ENCODE results near the gene TSPAN2.
"Not testable (repeated sequence)": the region's sequence is repeated elsewhere in the genome, so short reads cannot be mapped to it uniquely, and the experiment has no call there.

The TSPAN2 gene

DNA sequence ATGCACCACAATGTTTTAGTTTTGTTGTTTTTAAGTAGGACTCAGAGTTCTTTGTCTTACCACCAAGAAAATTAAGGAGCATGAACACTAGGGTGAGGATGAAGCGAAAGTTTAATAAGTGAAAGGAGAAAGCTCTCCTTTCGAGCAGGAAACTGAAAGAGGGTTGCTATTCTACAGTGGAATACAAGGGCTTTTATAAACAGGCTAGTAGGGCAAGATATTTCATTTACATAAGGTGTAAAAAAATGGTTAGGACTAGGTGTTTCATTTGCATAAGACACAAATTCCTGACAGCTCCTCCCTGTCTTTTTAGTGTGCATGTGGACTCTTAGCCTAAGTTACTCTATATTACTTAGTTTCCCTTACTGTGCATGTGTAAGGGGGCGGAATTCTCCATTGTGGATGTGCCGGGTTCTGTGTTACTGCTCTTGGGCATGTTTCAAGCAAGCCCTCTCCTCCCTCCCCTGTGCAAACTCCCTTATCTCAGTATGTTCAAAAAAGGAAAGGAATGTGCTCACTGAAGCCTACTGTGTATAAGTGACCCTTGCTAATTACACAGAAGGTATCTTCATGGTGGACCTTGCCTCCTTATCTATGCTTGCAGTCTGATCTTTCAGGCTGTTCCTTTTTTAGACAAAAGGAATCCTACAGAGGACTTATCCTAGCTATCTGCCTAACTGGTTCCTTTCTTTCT is 52.3 kb downstream of the TSPAN2 start:
- no peak for DNase-seq (ENCODE audit: low read depth)

DNA sequence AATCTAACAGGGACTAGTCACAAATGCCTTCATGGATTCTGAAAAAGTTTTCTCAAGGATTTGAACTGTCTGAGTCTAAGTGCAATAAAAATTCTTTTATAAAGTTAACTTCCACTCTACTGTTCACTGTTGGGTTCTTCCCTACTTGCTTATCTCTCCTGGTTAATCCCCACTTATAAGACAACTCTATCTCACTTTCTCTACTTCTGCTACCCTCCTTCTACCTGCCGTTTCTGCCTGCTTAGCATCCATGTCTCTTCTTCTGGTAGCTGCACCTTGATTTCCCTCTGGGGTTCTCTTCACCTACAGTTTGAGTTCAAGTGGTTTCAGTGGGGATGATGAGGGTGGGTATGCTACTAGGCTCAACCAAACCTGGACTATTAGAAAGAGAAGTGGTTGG is 53.7 kb downstream of the TSPAN2 start:
- DNase-seq (ENCODE audit: low read depth): no peak

DNA sequence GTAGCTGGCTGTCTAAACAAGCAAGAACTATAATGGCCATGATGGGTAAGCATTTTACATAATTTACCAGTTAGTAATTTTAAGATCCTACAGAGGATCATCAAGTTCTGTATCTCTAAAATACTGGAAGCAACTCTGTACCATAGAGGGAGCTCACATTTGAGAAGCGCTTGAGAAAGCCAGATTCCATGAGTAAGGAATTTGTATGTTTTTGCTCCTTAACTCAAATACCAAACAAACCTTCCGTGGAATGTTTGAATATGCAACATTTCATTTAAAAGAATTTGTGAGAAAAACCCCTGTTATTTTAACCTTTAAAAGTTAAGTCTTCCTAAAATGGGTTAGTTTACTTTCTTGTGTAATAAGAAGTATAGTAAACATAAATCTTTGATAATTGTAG is 57.7 kb downstream of the TSPAN2 start:
- no peak for DNase-seq (ENCODE audit: low read depth)

DNA sequence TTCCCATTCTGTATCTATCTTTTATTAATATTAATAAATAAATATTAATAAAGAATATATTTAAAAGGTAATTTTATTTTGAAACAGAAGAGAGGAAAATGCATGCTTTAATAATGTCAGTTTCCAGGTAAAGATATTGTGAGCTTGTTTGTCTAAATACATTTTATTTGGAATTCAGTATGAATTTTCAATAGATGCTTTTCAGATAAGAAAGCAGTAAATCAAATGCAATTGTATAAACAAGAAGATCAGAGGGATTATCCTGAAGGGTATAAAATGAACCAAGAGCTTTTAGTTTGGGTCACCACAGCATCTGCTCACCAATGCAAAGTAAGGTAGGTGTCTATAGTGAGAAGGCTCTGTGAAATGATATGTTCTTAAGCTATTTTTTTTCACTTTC is 59.8 kb downstream of the TSPAN2 start, which contains the start of gene TSHB:
TSHB (plus strand) TSS at position 301 of the 400 bp plus-strand sequence. CDS start 3,537 bp downstream, outside the sequence.
- DNase-seq (ENCODE audit: low read depth): no peak

DNA sequence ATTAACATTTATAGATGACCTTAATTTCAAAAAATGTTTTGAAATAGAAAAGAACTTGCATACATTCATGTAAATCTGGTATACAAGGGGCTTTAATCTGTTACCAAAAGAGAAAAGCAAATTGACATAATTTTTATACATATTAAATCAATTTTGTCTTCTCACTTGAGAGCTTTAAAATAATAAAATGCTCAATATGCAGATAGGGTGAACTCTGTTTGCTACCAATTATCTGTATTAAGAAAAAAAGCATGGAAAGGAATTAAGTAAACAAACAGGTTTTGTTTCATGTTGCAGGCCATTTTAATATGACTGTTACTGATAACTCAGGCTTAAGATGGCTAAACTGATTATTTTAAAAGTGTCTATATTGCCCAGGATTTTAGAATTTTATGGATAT is 65.7 kb downstream of the TSPAN2 start:
- no peak for DNase-seq (ENCODE audit: low read depth)

- DNase-seq (ENCODE audit: low read depth): no peak
Observed at GRCh38 chr1:115021145-115021544, 68.2 kb downstream of the TSPAN2 start.

DNA sequence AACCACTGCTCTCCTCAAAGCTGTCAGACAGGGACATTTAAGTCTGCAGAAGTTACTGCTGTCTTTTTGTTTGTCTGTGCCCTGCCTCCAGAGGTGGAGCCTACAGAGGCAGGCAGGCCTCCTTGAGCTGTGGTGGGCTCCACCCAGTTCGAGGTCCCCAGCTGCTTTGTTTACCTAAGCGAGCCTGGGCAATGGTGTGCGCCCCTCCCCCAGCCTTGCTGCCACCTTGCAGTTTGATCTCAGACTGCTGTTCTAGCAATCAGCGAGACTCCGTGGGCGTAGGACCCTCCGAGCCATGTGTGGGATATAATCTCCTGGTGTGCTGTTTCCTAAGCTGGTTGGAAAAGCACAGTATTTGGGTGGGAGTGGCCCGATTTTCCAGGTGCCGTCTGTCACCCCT is 69.8 kb downstream of the TSPAN2 start:
- not testable (repeated sequence) for DNase-seq (ENCODE audit: low read depth)

DNA sequence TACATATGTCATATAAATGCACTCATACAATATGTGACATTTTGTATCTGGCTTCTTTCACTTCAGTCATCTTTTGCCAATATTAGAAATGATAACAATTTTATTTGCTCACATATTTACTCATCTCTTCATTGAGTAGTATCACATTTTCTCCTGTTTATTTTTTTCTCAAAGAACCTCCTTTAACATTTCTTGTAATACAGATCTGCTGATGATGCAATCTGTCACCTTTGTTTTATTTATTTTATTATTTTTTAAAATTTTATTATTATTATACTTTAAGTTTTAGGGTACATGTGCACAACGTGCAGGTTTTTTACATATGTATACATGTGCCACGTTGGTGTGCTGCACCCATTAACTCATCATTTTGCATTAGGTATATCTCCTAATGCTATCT is 75.5 kb downstream of the TSPAN2 start:
- no peak for DNase-seq (ENCODE audit: low read depth)

GRCh38 chr1:115012434-115012833 is 76.9 kb downstream of the TSPAN2 start:
- DNase-seq (ENCODE audit: low read depth): no peak

DNA sequence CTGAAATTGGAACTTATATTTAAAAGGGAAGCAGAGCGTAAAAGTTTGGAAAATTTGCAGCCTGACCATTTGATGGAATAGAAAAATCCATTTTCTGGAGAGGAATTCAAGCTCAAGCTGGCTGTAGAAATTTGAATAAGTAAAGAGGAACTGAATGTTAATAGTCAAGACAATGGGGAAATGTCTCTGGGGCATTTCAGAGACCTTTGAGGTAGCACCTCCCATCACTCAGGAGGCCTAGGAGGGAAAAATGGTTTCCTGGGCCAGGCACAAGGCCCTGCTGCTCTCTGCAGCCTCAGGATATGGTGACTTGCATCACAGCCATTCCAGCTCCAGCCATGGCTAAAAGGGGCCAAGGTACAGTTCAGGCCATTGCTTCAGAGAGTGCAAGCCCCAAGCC is 77.3 kb downstream of the TSPAN2 start:
- no peak for DNase-seq (ENCODE audit: low read depth)

- DNase-seq (ENCODE audit: low read depth): no peak
Observed at GRCh38 chr1:115006191-115006590, 83.1 kb downstream of the TSPAN2 start.
